HepG2 (cell line): ENCODE measurements around the gene CEP68. TPM values are rescaled to one million over a fixed set of nuclear protein-coding genes. Genes with fewer than 3 reads are reported as not detected.

Experiments
- CEBPZ ChIP-seq: IDR thresholded peaks from 2 replicates; pipeline ENCODE4 v1.6.1; 2012; ENCODE audit warnings: low read length, improper control_type of control experiment
- HOXA5 ChIP-seq: sonication (generic); formaldehyde crosslinking; IDR thresholded peaks from 2 replicates; pipeline ENCODE4 v1.4.0; 2020; ENCODE audit warnings: missing genetic modification reagents
- HOXA7 ChIP-seq: sonication (generic); formaldehyde crosslinking; IDR thresholded peaks from 2 replicates; pipeline ENCODE4 v1.8.1; 2022; ENCODE audit warnings: mild to moderate bottlenecking, missing genetic modification reagents, moderate library complexity
- KLF12 ChIP-seq: sonication (generic); formaldehyde crosslinking; IDR thresholded peaks from 2 replicates; pipeline ENCODE4 v1.4.0; 2020; ENCODE audit warnings: missing genetic modification reagents, borderline replicate concordance
- MIER2 ChIP-seq: IDR thresholded peaks from 2 replicates; pipeline ENCODE4 v1.6.1; 2016; ENCODE audit warnings: missing biosample characterization, missing genetic modification reagents
- MIER3 ChIP-seq: IDR thresholded peaks from 2 replicates; pipeline ENCODE4 v1.6.1; 2016; ENCODE audit warnings: missing compliant biosample characterization, borderline replicate concordance
- RARA ChIP-seq: IDR thresholded peaks from 2 replicates; pipeline ENCODE4 v1.6.1; 2016; ENCODE audit warnings: missing genetic modification reagents, missing compliant biosample characterization
- SETDB1 ChIP-seq: sonication (generic); formaldehyde crosslinking; IDR thresholded peaks from 2 replicates; pipeline ENCODE4 v1.5.1; 2020; ENCODE audit warnings: missing genetic modification reagents, mild to moderate bottlenecking, borderline replicate concordance
- SPEN ChIP-seq: sonication (generic); formaldehyde crosslinking; IDR thresholded peaks from 2 replicates; pipeline ENCODE4 v1.5.1; 2020; ENCODE audit warnings: low read depth, mild to moderate bottlenecking, missing genetic modification reagents
- SYNCRIP ChIP-seq: fragments of 200-400 bp; formaldehyde crosslinking; IDR thresholded peaks from 2 replicates; pipeline ENCODE4 v1.6.1; 2018; ENCODE audit warnings: mild to moderate bottlenecking, low read depth, low read length; ENCODE audit not compliant: insufficient read depth
- UBTF ChIP-seq: sonication (generic); formaldehyde crosslinking; IDR thresholded peaks from 2 replicates; pipeline ENCODE4 v1.4.0; 2020; ENCODE audit warnings: mild to moderate bottlenecking, missing genetic modification reagents
- ZBTB8A ChIP-seq: sonication (generic); formaldehyde crosslinking; IDR thresholded peaks from 2 replicates; pipeline ENCODE4 v1.4.0; 2020; ENCODE audit warnings: mild to moderate bottlenecking, low read depth, missing genetic modification reagents, borderline replicate concordance
- ZNF18 ChIP-seq: sonication (generic); formaldehyde crosslinking; IDR thresholded peaks from 2 replicates; pipeline ENCODE4 v1.8.0; 2022; ENCODE audit warnings: mild to moderate bottlenecking, missing genetic modification reagents; ENCODE audit not compliant: insufficient replicate concordance
- ZNF34 ChIP-seq: sonication (generic); formaldehyde crosslinking; IDR thresholded peaks from 2 replicates; pipeline ENCODE4 v1.4.0; 2020; ENCODE audit warnings: mild to moderate bottlenecking, missing genetic modification reagents, borderline replicate concordance
- ZNF703 ChIP-seq: sonication (generic); formaldehyde crosslinking; IDR thresholded peaks from 2 replicates; pipeline ENCODE4 v1.5.1; 2020; ENCODE audit warnings: missing genetic modification reagents, mild to moderate bottlenecking, moderate library complexity, borderline replicate concordance
- polyA plus RNA-seq, 8 experiments: library from polyadenylated mRNA; depleted of rRNA in 3 of 8; stranded (reverse) in 7 of 8; unstranded in 1 of 8; fragments of >200 nt; fragmentation: Illumina TruSeq in 4 of 8; extraction: Trizol in 4 of 8; gene quantifications; 2 replicates each; pipeline versions ENCODE4 v1.2.1 to v1.2.3, GENCODE V29; 2011 to 2016; ENCODE audit warnings: low read depth in 4 of 8, missing spikeins in 1 of 8, mixed read lengths in 1 of 8; ENCODE audit not compliant: insufficient read depth in 1 of 8
- total RNA-seq, 5 experiments: library from RNA; depleted of rRNA; stranded (reverse); fragments of >200 nt; fragmentation: Illumina TruSeq; extraction: Trizol; gene quantifications; 2 replicates each; pipeline ENCODE4 v1.2.3, GENCODE V29; 2016; ENCODE audit warnings: low read depth in 1 of 5

CEP68 gene
- total and polyA plus RNA-seq, 2 of the 13 experiments (the other 11 are each of a cell fraction or from before 2014, with no cell fraction given) = 5.7 to 9.3 TPM

GRCh38 chr2:65093211-65093610, 37.0 kb downstream of the CEP68 start (continued):
- TF ChIP-seq CEBPZ (no peak), RARA (CRISPR knock-in tag) (no peak), UBTF (CRISPR knock-in tag) (no peak), KLF12 (CRISPR knock-in tag) (no peak), HOXA5 (CRISPR knock-in tag) (no peak), HOXA7 (no peak), ZNF34 (CRISPR knock-in tag) (no peak), ZNF703 (no peak), MIER2 (CRISPR knock-in tag) (no peak), MIER3 (CRISPR knock-in tag) (no peak), SPEN (CRISPR knock-in tag) (no peak), SYNCRIP (no peak), ZNF18 (no peak), SETDB1 (CRISPR knock-in tag) (no peak), ZBTB8A (no peak)
